Measurements from ENCODE around the gene PID1.

Gene PID1

DNA sequence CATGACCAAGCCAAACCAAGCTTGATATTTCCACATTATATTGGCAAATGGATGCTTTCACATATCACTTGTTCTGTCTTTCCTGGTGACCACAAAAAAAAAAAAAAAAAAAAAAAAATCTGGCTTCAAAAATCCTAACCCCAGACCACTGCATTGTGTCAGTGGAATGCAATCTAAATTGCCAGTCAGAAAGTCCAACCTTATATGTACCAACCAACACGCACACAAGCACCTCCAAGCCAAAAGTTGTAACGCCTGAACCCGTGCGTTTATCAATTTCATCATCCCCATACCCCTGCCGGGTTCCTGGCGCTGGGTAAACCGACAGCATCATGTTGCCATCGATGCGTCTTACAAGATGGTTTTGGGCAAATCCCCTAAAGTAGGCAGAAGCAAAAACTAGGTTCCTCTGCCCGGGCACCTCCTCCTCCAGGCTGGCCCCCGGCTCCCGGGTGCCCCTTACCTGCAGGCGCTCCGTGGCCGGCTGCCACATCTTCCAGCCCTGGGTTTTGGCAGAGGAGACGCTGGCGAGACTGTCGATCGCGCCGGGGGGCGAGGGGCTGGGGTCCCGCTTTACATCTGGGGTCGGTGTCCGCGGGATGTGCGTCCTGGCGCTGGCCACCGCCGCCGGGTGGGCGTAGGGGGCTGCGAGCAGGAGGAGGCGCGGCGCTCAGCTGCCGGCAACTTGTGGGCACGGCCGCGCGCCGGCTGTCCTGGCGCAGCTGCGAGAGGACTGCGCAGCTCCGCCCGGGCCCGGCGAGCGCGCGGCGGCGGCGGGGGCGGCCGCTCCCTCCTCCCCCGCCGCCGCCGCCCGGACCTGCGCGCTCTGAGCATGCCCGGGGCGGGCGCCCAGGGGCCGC, at the start of gene PID1:
Gene PID1, minus strand, starts transcription at position 737 of the 860 bp plus-strand sequence. Its CDS starts 244 bp downstream, at position 493.
- peak; percentile 67 for DNase-seq

DNA sequence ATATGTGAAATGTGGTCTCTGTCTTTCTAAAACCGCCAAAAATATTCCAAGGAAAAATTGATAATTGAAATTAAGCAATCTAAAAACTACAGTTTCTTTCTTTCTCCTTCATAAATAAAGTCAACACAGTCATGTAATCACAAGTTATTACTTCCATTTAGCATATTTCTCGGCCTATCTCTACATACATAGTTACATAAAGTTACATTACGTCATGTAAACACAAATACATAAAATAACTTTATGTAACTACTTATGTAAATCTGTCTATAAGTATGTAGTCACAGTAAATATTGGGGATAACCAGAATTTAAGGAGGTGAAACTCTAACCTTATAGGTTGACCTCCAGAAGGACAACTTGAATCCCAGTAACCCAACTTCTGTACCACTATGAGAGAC, 48.5 kb upstream of the PID1 start:
- no peak for DNase-seq

GRCh38 chr2:229314117-229314516, 43.0 kb upstream of the PID1 start:
- peak; percentile 4 for DNase-seq

DNA sequence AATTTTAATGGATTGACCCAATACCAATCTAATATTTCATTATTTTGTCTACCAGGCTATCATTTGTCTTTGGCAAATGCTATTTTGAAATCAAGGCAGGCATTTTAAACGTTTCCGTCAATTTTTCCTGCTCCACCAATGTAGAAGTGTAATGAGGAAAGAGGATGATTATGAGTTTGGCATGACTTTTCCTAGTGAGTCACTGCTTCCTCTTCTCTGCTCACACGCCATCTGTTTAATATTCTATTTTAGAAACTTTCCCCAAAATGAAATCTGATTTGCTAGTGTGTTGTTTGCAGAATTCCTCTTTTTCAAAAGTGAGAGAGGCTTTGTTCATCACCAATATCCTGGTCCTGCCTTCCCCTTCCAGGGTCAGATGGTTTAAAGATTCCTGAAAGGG, 42.5 kb upstream of the PID1 start:
- DNase-seq: peak; percentile 89

DNA sequence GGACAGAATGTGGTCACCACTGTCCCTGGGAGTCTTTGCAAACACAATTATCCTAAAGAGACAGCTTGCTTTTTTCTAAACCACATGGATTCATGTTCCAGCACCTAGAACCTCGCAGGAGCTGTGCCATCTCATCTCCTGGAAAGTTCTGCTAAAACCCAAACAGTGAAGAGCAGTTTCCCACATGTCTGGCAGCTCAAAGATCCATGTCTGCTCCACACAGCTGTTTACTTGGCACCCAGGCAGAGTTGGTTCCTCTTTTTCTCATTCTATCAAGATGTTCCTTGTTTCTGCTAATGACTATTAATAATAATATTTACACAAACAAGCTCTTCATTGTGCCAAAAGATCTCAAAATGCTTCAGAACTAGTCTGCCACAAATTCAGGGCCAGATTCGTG, 30.1 kb upstream of the PID1 start:
- DNase-seq: no peak

DNA sequence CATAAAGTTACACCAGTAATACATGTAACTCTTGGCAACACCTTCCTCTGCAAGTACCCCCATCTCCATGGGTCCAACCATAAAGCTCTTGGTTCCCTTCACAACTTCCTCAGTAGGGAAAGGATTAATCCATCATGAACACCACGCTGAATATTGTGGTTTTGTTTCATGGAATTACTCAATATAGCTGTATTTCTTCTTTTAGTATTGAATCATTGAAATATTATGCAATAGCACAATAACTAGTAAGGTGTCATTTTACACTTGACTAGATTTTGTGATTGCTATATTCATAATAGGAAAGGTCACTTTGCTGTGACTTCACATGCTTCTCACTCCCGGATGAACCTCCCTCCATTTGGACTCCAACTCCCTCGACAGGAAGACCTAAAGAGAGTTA, 29.7 kb upstream of the PID1 start:
- peak; percentile 81 for DNase-seq

DNA sequence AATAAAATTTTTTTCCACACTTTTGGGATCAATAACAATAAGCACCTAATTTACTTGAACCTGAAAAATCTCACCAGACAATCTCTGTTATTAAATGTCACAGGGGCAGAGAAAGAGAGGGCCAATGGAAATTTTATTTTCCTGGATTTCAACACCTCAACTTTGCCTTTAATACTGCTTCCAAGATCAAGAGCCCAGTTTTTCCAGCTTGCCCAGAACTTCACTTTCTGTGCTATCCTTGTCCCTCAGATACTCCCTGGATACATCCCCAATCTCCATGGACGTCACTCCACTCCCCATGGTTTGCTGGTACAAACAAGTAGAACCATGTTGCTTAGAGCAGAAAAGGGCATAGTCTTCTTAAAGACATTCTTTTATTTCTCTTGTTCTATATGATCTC, 29.3 kb upstream of the PID1 start:
- DNase-seq: no peak

DNA sequence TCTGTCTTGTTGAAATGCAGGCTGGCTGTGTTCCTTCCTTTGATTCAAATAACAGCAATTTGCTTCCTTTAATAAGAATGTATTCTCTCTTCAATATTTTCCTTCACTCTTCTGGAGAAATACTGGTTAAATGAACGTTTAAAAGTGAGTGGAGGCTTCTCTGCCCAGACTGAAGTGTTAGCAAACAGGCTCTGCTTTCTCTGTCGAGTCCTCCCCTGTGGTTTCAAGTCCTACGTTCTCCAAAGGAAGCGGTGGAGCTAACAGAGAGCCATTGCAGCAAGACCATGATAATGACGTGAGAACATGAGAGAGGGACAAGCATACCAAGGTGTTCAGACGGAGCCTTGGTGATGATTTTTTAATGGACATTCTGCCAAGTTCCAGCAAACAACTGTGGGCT, 26.2 kb upstream of the PID1 start:
- no peak for DNase-seq

- DNase-seq: no peak
Measured at GRCh38 chr2:229296536-229296935, 25.4 kb upstream of the PID1 start.

DNA sequence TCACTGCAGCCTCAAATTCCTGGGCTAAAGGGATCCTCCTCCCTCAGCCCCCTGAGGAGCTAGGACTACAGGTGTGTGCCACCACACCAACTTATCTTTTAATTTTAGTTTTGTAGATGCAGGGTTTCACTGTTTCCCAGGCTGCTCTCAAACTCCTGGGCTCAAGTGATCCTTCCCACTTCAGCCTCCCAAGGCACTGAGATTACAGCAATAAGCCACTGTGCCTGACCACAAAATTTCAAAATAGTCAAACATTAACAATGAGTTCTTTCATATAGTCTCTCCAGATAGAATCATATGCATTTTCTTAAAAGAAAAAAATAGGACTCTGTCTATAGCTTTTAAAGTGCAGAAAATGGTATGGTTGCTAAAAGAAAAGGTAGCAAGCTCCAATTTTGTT, 24.9 kb upstream of the PID1 start:
- no peak for DNase-seq

- no peak for DNase-seq
Measured at GRCh38 chr2:229287823-229288222, 16.7 kb upstream of the PID1 start.

- DNase-seq: peak; percentile 98
Measured at GRCh38 chr2:229282758-229283546, 11.9 kb upstream of the PID1 start.

DNA sequence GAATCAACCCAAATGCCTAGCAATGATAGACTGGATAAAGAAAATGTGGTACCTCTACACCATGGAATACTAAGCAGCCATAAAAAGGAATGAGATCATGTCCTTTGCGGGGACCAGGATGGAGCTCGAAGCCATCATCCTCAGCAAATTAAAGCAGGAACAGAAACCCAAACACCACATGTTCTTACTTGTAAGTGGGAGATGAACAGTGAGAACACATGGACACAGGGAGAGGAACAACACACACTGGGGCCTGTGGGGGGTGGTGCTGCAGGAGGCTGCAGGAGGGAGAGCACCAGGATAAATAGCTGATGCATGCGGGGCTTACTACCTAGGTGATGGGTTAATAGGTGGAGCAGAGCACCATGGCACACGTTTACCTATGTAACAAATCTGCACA, 8.4 kb upstream of the PID1 start:
- no peak for DNase-seq

GRCh38 chr2:229275506-229275905, 4.4 kb upstream of the PID1 start:
- no peak for DNase-seq

DNA sequence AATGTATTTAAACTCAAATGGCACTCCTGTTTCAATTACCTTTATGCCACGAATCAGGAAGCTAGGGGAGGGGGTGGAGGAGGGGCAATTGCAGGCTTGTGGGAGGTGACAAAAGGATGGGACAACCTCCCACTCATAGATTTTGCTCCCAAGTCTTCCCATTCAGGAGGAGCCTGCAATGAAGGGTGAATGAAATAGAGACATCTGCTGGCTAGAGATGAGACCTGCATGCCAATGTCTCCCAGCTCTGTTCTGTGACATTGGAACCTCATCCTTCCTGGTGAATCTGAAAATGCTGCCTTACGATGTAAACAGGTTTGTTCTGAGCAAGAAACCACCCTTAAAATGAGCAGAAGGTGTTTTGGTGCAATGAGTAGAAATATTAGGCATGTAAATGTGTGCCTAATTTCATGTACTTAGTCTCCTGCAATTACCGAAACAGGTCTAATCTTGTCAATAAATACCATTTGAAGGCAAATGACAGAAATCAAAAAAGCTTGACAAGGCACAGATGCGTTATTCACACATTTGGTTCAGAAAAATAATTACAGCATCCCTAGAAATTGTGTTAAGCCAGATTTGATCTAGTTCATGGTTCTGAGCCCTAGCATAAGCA, 2.7 kb upstream of the PID1 start:
- DNase-seq: peak; percentile 89

DNA sequence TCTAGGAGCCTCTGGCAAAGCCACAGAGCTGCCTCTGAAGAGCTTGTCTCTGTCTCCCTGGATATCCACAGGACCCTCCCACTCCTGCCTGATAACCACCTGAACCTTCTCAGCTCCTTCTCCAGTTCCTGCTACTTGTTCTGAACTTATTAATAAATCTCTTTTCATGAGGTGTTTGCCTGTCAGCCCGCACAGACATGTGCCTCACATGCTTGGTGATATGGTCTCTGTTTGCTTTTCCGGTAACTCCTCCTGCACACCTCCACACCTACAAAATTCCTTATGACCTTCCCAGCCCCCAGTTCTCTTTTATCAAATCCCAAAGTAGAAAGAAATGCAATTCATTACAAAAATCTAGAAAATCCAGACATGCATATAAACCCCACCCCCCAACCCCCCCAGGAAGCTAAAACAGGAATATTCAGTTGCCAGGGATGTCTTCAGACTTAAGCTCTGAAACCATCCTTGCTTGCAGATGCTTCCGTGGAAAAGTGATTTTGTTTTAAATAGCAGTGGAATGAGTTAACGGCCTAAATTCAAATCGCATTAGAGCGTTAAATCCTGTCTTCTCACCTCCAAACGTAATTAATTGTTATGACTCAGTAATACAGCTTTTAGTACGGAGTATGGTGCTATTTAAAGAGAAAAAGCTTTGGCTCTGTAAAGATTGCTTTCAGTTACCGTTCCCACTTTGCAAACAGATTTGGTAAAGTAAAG, 2.1 kb upstream of the PID1 start:
- no peak for DNase-seq

- no peak for DNase-seq
Measured at GRCh38 chr2:229269941-229270340, 1.1 kb downstream of the PID1 start.

- DNase-seq: no peak
Measured at GRCh38 chr2:229269146-229269545, 1.9 kb downstream of the PID1 start.

GRCh38 chr2:229268626-229269025, 2.5 kb downstream of the PID1 start:
- DNase-seq: peak; percentile 64

DNA sequence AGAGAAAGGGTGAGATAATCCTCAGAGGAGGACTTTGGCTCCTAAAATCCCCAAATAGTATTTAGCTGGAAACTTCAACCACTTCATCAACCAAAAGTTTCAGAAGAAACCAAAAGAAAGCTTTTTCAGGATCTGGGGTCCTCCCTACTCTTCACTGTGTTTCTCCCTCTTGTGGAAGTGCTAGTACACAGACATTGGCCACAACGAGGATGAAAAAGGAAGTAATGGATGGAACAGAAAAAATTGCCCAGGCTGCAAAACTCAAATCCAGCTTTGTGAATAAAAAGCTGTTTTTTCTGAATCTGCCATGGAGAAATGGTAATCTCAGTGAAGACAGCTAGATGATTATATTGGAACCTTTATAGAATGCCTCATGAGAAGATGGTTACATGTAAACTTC, 4.0 kb downstream of the PID1 start:
- no peak for DNase-seq

GRCh38 chr2:229265727-229266126, 5.4 kb downstream of the PID1 start:
- DNase-seq: no peak

GRCh38 chr2:229261599-229261998, 9.5 kb downstream of the PID1 start:
- no peak for DNase-seq

DNA sequence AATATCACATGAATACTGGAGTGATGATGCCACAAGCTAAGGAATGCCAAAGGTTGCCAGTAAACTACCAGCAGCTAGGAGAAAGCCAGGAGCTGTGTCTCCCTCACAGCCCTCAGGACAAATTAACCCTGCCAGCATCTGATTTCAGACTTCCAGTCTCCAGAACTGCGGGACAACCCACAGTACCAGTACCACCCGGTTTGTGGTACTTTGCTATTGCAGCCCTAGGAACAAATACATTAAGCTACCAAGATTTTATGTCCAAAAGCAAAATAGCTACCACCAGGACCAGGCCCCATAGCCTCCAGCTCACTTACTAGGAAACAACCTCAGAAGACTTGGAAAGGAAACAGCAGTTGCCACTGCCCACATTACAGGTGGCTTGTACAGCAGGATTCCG, 10.0 kb downstream of the PID1 start:
- no peak for DNase-seq

All from HCEC 1CT (cell line).